Astrocyte (in vitro differentiated cells and primary cell): ENCODE results near the gene INAVA. TPM values are rescaled to one million over a fixed set of nuclear protein-coding genes. Genes with fewer than 3 reads are reported as not detected.

Source experiments
- DNase-seq: peaks from one replicate; pipeline ENCODE4 v3.0.0-alpha.2; 2010; ENCODE audit warnings: low read depth
- FAIRE-seq: peaks from 2 replicates; lab custom pipeline; 2011; peaks lifted over from hg19 to GRCh38; lab: Jason Lieb, UNC
- H2AFZ ChIP-seq: 2 replicates; pipeline ENCODE4 v1.6.0; 2012; ENCODE audit warnings: low read depth, low read length, inconsistent platforms
- H3K27ac ChIP-seq: 2 replicates; pipeline ENCODE4 v1.5.1; 2011; ENCODE audit warnings: low read depth, low read length, inconsistent platforms
- H3K27me3 ChIP-seq: 2 replicates; pipeline ENCODE4 v1.6.0; 2011; ENCODE audit warnings: low read length, inconsistent platforms; ENCODE audit not compliant: insufficient read depth
- H3K36me3 ChIP-seq: 2 replicates; pipeline ENCODE4 v1.5.1; 2011; ENCODE audit warnings: low read length, inconsistent platforms; ENCODE audit not compliant: insufficient read depth
- H3K4me1 ChIP-seq: 2 replicates; pipeline ENCODE4 v1.5.1; 2011; ENCODE audit warnings: low read length, inconsistent platforms; ENCODE audit not compliant: insufficient read depth
- H3K4me2 ChIP-seq: 2 replicates; pipeline ENCODE4 v1.6.0; 2012; ENCODE audit warnings: low read length, inconsistent platforms
- H3K4me3 ChIP-seq: 2 replicates; pipeline ENCODE4 v1.5.1; 2011; ENCODE audit warnings: low read depth, mild to moderate bottlenecking, low read length, inconsistent platforms; ENCODE audit not compliant: insufficient read depth
- H3K79me2 ChIP-seq: 2 replicates; pipeline ENCODE4 v1.6.0; 2012; ENCODE audit warnings: mild to moderate bottlenecking, low read length, inconsistent platforms; ENCODE audit not compliant: insufficient read depth
- H3K9ac ChIP-seq: 2 replicates; pipeline ENCODE4 v1.6.0; 2012; ENCODE audit warnings: mild to moderate bottlenecking, low read length, inconsistent platforms
- H3K9me3 ChIP-seq: 2 replicates; pipeline ENCODE4 v1.5.1; 2012; ENCODE audit warnings: low read depth, mild to moderate bottlenecking, low read length, inconsistent platforms; ENCODE audit not compliant: insufficient read depth
- H4K20me1 ChIP-seq: 2 replicates; pipeline ENCODE4 v1.6.0; 2012; ENCODE audit warnings: low read length, inconsistent platforms; ENCODE audit not compliant: insufficient read depth
- H3K27ac Mint-ChIP-seq: one replicate; pipeline ENCODE4 v1.8.0; 2021; ENCODE audit warnings: mild to moderate bottlenecking, mixed read lengths; ENCODE audit not compliant: unreplicated experiment
- H3K27me3 Mint-ChIP-seq: one replicate; pipeline ENCODE4 v1.8.0; 2021; ENCODE audit warnings: low read depth, mixed read lengths; ENCODE audit not compliant: unreplicated experiment
- H3K36me3 Mint-ChIP-seq: one replicate; pipeline ENCODE4 v1.8.0; 2021; ENCODE audit warnings: low read depth, mixed read lengths; ENCODE audit not compliant: unreplicated experiment
- H3K4me1 Mint-ChIP-seq: one replicate; pipeline ENCODE4 v1.8.0; 2021; ENCODE audit warnings: low read depth, mixed read lengths; ENCODE audit not compliant: unreplicated experiment
- H3K4me3 Mint-ChIP-seq: one replicate; pipeline ENCODE4 v1.8.0; 2021; ENCODE audit warnings: mild to moderate bottlenecking, moderate library complexity, mixed read lengths; ENCODE audit not compliant: unreplicated experiment
- H3K9me3 Mint-ChIP-seq: one replicate; pipeline ENCODE4 v1.8.0; 2021; ENCODE audit warnings: mild to moderate bottlenecking, mixed read lengths; ENCODE audit not compliant: unreplicated experiment
- EZH2 ChIP-seq: IDR thresholded peaks from 2 replicates; pipeline ENCODE4 v1.6.1; 2012; ENCODE audit warnings: mild to moderate bottlenecking, low read length, inconsistent platforms; ENCODE audit not compliant: insufficient read depth
- total RNA-seq: library from RNA; stranded (reverse); gene quantifications from 2 replicates; pipeline ENCODE4 v1.2.1, GENCODE V29; 2021
- TF ChIP-seq, protein P1 (sequence below): IDR thresholded peaks from 2 replicates; pipeline ENCODE4 v1.5.1; 2011; ENCODE audit warnings: low read depth, mild to moderate bottlenecking, inconsistent platforms, low read length, moderate library complexity; ENCODE audit not compliant: insufficient read depth

The INAVA gene
- total RNA-seq, 1 donor from 2014 or later, result 10.3 TPM

- Histone ChIP-seq H3K27me3 (no peaks in the 10 kb centered on the region), H4K20me1 (peaks cover 15% of the 10 kb centered on the region), H3K36me3 (peaks cover 29% of the 10 kb centered on the region), H3K9me3 (no peaks in the 10 kb centered on the region), H3K4me1 (no peaks in the 10 kb centered on the region), H2AFZ (no peak overlapping the region), H3K4me2 (no peak overlapping the region), H3K4me3 (no peak overlapping the region), H3K9ac (no peak overlapping the region), H3K79me2 (no peaks in the 10 kb centered on the region), H3K27ac (no peak overlapping the region)
- no peak overlapping the region for H3K4me3 Mint-ChIP-seq
- H3K27me3 Mint-ChIP-seq, result no peaks in the 10 kb centered on the region
- DNase-seq, result no peak
- no peak for TF ChIP-seq EZH2
- TF ChIP-seq, protein P1, sequence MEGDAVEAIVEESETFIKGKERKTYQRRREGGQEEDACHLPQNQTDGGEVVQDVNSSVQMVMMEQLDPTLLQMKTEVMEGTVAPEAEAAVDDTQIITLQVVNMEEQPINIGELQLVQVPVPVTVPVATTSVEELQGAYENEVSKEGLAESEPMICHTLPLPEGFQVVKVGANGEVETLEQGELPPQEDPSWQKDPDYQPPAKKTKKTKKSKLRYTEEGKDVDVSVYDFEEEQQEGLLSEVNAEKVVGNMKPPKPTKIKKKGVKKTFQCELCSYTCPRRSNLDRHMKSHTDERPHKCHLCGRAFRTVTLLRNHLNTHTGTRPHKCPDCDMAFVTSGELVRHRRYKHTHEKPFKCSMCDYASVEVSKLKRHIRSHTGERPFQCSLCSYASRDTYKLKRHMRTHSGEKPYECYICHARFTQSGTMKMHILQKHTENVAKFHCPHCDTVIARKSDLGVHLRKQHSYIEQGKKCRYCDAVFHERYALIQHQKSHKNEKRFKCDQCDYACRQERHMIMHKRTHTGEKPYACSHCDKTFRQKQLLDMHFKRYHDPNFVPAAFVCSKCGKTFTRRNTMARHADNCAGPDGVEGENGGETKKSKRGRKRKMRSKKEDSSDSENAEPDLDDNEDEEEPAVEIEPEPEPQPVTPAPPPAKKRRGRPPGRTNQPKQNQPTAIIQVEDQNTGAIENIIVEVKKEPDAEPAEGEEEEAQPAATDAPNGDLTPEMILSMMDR, result no peak
- H3K9me3 Mint-ChIP-seq, result no peaks in the 10 kb centered on the region
- peaks cover 7% of the 10 kb centered on the region for H3K4me1 Mint-ChIP-seq
- H3K27ac Mint-ChIP-seq, result no peak overlapping the region
- no peak for FAIRE-seq
- H3K36me3 Mint-ChIP-seq, result peaks cover 2% of the 10 kb centered on the region
These were observed 32.6 kb upstream of the INAVA start for GRCh38 chr1:200861937-200862647.

- FAIRE-seq, result no peak
- Mint-ChIP-seq H3K4me3 (no peak overlapping the region), H3K36me3 (peaks cover 2% of the 10 kb centered on the region)
These were observed 31.8 kb upstream of the INAVA start for GRCh38 chr1:200862713-200863415.

More at GRCh38 chr1:200862713-200863415, 31.8 kb upstream of the INAVA start:
- H3K4me1 ChIP-seq, result no peaks in the 10 kb centered on the region
- H3K4me1 Mint-ChIP-seq, result peaks cover 9% of the 10 kb centered on the region
- H3K9me3 ChIP-seq, result no peaks in the 10 kb centered on the region
- H3K4me3 ChIP-seq, result no peak overlapping the region
- no peaks in the 10 kb centered on the region for H3K79me2 ChIP-seq
- H3K36me3 ChIP-seq, result peaks cover 21% of the 10 kb centered on the region
- H3K27me3 ChIP-seq, result no peaks in the 10 kb centered on the region
- H4K20me1 ChIP-seq, result peaks cover 15% of the 10 kb centered on the region
- H2AFZ ChIP-seq, result no peak overlapping the region
- TF ChIP-seq, protein P1, result no peak
- TF ChIP-seq EZH2, result no peak
- no peaks in the 10 kb centered on the region for H3K9me3 Mint-ChIP-seq
- H3K27ac ChIP-seq, result no peak overlapping the region
- no peak overlapping the region for H3K27ac Mint-ChIP-seq
- DNase-seq, result no peak
- H3K9ac ChIP-seq, result no peak overlapping the region
- H3K4me2 ChIP-seq, result no peak overlapping the region
- H3K27me3 Mint-ChIP-seq, result no peaks in the 10 kb centered on the region
